AG04449 (cell line): Measurements from ENCODE around the gene RAB11FIP4.

Experiments used
- CTCF ChIA-PET: fragments of 350-600 bp; formaldehyde crosslinking; extraction: SDS; loops from one replicate; lab custom pipeline; 2021; ENCODE audit warnings: antibody characterized with exemption; lab: Yijun Ruan, JAX
- POLR2A ChIA-PET: fragments of 400-600, 350-600 bp; formaldehyde crosslinking; extraction: SDS; loops from one replicate; lab custom pipeline; 2020; ENCODE audit warnings: antibody characterized with exemption, inconsistent platforms; lab: Yijun Ruan, JAX
- DNase-seq: peaks from one replicate; pipeline ENCODE4 v3.0.0-alpha.2; 2010; ENCODE audit warnings: low read depth, low spot score
- H3K4me3 ChIP-seq: 2 replicates; pipeline ENCODE4 v1.5.1; 2011; ENCODE audit warnings: low read depth, mild to moderate bottlenecking, control low read depth, low read length
- TF ChIP-seq, protein P1 (sequence below): IDR thresholded peaks from one replicate; pipeline ENCODE4 v1.5.1; 2011; ENCODE audit warnings: mild to moderate bottlenecking, moderate library complexity, low read length, control low read depth, inconsistent platforms; ENCODE audit not compliant: insufficient read depth; ENCODE audit errors: missing control alignments

The RAB11FIP4 gene

DNA sequence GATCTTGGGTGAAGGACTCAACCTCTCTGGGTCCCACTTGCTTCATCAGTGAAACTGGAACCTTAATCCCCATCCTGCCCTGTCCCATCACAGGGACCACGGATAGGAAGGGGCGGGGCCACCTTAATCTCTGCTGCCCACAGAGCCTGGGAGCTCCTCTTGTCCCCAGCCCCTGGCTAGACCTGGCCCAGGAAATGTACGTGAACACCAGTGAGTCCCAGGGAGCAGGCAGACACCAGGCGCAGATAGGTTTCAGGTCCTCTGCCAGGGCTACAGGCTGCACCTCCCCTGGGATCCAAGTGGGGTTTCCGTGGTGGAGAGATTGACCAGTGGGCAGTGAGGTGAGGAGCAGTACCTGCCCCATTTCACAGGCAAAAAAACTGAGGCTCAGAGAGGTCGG lies 21.0 kb downstream of the RAB11FIP4 start:
- ChIA-PET CTCF (interaction anchor here (1.0 kb wide), 1 partner anchor 42 kb away, joined by 3 read pairs; no protein-coding TSS in a partner anchor), POLR2A (no interaction called here)
- H3K4me3 ChIP-seq, result no peak overlapping the region
- DNase-seq, result no peak
- TF ChIP-seq, protein P1, sequence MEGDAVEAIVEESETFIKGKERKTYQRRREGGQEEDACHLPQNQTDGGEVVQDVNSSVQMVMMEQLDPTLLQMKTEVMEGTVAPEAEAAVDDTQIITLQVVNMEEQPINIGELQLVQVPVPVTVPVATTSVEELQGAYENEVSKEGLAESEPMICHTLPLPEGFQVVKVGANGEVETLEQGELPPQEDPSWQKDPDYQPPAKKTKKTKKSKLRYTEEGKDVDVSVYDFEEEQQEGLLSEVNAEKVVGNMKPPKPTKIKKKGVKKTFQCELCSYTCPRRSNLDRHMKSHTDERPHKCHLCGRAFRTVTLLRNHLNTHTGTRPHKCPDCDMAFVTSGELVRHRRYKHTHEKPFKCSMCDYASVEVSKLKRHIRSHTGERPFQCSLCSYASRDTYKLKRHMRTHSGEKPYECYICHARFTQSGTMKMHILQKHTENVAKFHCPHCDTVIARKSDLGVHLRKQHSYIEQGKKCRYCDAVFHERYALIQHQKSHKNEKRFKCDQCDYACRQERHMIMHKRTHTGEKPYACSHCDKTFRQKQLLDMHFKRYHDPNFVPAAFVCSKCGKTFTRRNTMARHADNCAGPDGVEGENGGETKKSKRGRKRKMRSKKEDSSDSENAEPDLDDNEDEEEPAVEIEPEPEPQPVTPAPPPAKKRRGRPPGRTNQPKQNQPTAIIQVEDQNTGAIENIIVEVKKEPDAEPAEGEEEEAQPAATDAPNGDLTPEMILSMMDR, result no peak

GRCh38 chr17:31413081-31413799 lies 21.8 kb downstream of the RAB11FIP4 start:
- POLR2A ChIA-PET, result no interaction called here
- no peak overlapping the region for H3K4me3 ChIP-seq
- CTCF ChIA-PET, result interaction anchor here (1.4 to 2.0 kb wide), 2 partner anchors 12 to 115 kb away, joined by 4 to 5 read pairs; no protein-coding TSS in a partner anchor
- DNase-seq, result no peak
- TF ChIP-seq, protein P1, result no peak

GRCh38 chr17:31413874-31414549 lies 22.5 kb downstream of the RAB11FIP4 start:
- ChIA-PET CTCF (interaction anchor here (0.9 to 2.0 kb wide), 4 partner anchors 12 to 487 kb away, joined by 3 to 5 read pairs (median 4); partner anchors contain the start of gene UTP6), POLR2A (no interaction called here)
- H3K4me3 ChIP-seq, result no peak overlapping the region
- peak; percentile 3 for DNase-seq
- TF ChIP-seq, protein P1, result no peak

DNA sequence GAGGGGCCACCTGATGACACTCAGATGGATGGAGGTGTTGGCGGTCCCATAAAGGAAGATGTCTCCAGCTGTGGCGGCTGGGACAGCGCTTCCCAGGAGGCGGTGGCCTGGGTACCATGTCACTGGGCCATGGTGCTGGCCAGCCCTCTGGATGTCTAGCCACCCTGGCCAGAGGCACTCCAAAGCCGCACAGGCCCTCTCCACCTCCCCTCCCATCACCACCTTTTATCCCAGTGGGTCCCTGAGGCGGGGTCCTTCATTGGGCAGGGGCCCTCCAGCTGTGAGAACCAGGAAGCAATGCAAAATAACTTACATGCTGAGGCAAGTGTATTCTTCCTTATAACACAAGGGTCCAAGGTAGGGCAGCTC lies 23.1 kb downstream of the RAB11FIP4 start:
- TF ChIP-seq, protein P1, result no peak
- POLR2A ChIA-PET, result no interaction called here
- DNase-seq, result no peak
- CTCF ChIA-PET, result interaction anchor here (0.9 to 2.0 kb wide), 3 partner anchors 13 to 487 kb away, joined by 3 to 5 read pairs (median 3); partner anchors contain the start of gene UTP6
- H3K4me3 ChIP-seq, result no peak overlapping the region

GRCh38 chr17:31415004-31415454 lies 23.6 kb downstream of the RAB11FIP4 start:
- ChIA-PET POLR2A (no interaction called here), CTCF (interaction anchor here (0.9 to 2.0 kb wide), 4 partner anchors 13 to 486 kb away, joined by 3 to 5 read pairs (median 3); partner anchors contain the start of gene UTP6)
- H3K4me3 ChIP-seq, result no peak overlapping the region
- no peak for DNase-seq
- TF ChIP-seq, protein P1, result no peak
